ENCODE results near the gene CHRNB4.
"Not testable (repeated sequence)": the region's sequence is repeated elsewhere in the genome, so short reads cannot be mapped to it uniquely, and the experiment has no call there.

CHRNB4 gene

DNA sequence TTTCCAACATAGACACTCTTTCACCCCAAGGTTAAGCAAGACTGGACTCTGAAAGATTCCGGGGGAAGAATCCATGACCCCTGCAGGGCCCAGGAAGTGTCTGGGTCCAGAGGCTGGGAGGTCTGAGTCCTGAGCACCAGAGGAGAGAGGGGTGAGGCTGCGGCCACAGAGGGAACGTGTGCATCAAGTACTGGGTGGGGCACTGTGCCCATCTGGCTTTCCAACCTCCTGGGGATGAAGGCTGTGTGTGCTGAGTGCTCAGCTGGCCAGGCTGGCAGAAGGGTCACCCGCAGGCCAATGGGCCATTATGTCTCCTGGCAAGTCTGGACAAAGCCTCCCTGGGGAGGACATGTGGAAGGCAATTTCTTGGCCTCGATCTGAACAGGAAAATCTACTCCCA, 23.5 kb downstream of the CHRNB4 start:
- DNase-seq (ENCODE audit: low read depth), result no peak

DNA sequence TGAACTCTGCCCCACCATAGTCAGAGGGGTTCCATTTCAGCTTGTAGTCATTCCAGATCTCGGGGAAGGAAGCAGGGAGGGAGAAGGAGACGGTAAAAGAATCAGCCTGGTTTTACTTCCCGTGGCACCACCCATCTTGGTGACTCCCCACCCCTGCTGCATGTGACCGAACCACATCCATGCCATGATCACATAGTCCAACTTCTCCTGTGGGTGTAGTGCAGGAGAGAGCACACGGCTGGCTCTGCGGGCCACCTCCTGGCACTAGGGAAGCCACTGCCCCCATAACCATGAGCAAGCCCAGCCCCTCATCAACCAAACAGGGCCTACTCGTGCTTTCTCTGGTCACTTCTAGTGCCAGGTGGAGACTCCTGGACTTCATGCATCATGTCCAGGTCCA, 23.9 kb downstream of the CHRNB4 start:
- DNase-seq (ENCODE audit: low read depth), result no peak

GRCh38 chr15:78616506-78616905, 24.5 kb downstream of the CHRNB4 start:
- DNase-seq (ENCODE audit: low read depth), result no peak

GRCh38 chr15:78615151-78615589, 25.8 kb downstream of the CHRNB4 start:
- DNase-seq (ENCODE audit: low read depth), result no peak

GRCh38 chr15:78614021-78614420, 27.0 kb downstream of the CHRNB4 start:
- no peak for DNase-seq (ENCODE audit: low read depth)

DNA sequence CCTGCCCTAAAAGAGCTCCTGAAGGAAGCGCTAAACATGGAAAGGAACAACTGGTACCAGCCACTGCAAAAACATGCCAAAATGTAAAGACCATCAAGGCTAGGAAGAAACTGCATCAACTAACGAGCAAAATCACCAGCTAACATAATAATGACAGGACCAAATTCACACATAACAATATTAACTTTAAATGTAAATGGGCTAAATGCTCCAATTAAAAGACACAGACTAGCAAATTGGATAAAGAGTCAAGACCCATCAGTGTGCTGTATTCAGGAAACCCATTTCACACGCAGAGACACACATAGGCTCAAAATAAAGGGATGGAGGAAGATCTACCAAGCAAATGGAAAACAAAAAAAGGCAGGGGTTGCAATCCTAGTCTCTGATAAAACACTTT, 31.5 kb downstream of the CHRNB4 start:
- not testable (repeated sequence) for DNase-seq (ENCODE audit: low read depth)

- DNase-seq (ENCODE audit: low read depth), result no peak
Observed at GRCh38 chr15:78605680-78606079, 35.3 kb downstream of the CHRNB4 start.

- DNase-seq (ENCODE audit: low read depth), result no peak
Observed at GRCh38 chr15:78605201-78605600, 35.8 kb downstream of the CHRNB4 start.

DNA sequence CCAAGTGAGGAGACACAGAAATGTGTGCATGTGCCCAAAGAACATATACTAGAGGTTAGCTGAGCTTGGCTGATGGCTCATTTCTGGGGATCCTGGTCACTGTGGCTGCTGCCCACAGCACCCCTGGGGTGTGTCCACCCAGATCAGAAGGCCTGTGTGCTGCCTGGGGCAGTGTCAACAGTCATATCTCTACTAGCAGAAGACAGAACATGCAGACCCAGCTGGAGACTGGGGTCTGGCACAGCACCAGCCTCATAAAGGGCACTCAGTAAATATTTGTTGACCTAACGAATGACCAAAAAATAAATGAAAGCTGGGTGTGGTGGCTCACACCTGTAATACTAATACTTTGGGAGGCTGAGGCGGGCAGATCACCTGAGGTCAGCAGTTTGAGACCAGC, 36.6 kb downstream of the CHRNB4 start:
- no peak for DNase-seq (ENCODE audit: low read depth)

DNA sequence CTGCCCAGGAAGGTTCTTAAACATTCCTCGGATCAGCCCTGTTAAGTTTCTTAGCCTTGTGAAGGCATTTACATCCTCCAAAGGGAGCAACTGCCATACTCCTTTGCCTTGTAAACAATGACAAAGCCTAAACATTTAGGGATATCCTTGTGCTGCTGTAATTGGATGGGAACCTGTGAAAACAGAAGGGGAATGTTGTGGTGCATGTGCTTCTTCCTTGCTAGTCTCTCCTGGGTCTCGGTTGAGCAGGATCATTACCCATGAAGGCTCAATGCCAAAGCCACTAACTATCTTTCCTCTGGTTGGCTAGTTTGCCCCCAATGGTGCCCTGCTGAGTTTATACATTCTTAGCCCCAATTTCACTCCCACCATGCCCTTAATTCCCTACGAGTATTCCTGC, 37.5 kb downstream of the CHRNB4 start:
- no peak for DNase-seq (ENCODE audit: low read depth)

DNA sequence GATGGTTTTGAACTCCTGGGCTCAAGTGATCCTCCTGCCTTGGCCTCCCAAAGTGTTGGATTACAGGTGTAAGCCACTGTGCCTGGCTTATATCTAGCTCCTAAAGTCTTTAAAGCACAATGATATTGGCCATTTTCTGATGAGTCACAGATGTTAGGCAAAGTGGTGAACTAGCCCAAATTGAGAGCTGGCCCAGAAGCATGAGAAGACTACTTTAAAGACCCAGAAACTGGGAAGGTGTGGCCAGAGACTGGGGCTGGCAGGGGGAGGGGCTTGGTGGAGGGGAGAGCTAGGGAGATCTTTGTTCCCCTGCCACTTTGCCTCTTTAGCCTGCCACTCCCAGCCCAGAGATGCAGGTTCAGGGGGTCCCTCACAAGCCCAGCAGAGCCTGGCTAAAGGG, 41.8 kb downstream of the CHRNB4 start:
- no peak for DNase-seq (ENCODE audit: low read depth)

- no peak for DNase-seq (ENCODE audit: low read depth)
Observed at GRCh38 chr15:78598348-78598747, 42.7 kb downstream of the CHRNB4 start.

- no peak for DNase-seq (ENCODE audit: low read depth)
Observed at GRCh38 chr15:78597583-78597982, 43.4 kb downstream of the CHRNB4 start.

GRCh38 chr15:78574944-78575343, 66.1 kb downstream of the CHRNB4 start:
- DNase-seq (ENCODE audit: low read depth), result no peak
